Measurements from ENCODE around the gene ZNF138. TPM values are rescaled to one million over a fixed set of nuclear protein-coding genes. Genes with fewer than 3 reads are reported as not detected.
A peak's percentile ranks its signal among the peaks of the same experiment; 100 is the strongest.
"Not testable (repeated sequence)": the region's sequence is repeated elsewhere in the genome, so short reads cannot be mapped to it uniquely, and the experiment has no call there.

Gene ZNF138
- total RNA-seq = 4.8 TPM
- long read RNA-seq, partial matches to known transcripts = 0 of 12 reads
- long read RNA-seq, other reads (novel, unspliced or antisense) = 8 of 12 reads

- intact Hi-C loops (cut with micrococcal nuclease) = no loop called here
- DNase-seq = peak; percentile 96
- peak; percentile 100 for ATAC-seq
Observed at GRCh38 chr7:64794171-64794844, at the start of gene ZNF138. TSS of gene ZNF138 (plus strand) at chr7:64794428. CDS start at chr7:64794569, 141 bp downstream.

GRCh38 chr7:64744680-64745079, 49.5 kb upstream of the ZNF138 start:
- ATAC-seq (no peak), DNase-seq (no peak)
- intact Hi-C loops (cut with micrococcal nuclease) = no loop called here

- intact Hi-C loops (cut with micrococcal nuclease) = no loop called here
- ATAC-seq (no peak), DNase-seq (no peak)
Observed at GRCh38 chr7:64747802-64748201, 46.4 kb upstream of the ZNF138 start.

GRCh38 chr7:64753032-64753431, 41.2 kb upstream of the ZNF138 start:
- DNase-seq (no peak), ATAC-seq (no peak)
- intact Hi-C loops (cut with micrococcal nuclease) = no loop called here

DNA sequence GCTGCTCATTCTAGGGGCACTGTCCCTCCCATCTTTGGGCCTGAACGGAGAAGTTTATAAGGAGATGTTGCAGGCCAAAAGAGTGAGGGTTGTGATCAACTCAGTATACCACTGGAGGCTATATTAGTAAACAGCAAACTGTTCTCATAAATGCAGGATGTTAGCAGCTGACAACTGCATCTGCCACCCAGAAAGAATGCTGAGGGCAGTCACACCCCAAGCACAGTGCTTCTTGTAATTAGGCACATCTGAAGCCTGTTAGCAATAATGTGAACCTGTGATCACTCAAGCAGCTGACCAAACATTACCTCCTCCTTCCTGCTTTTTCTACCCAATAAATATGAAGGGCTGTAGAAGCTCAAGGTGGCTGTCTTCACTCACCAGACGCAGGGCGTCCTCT, 38.4 kb upstream of the ZNF138 start:
- intact Hi-C loops (cut with micrococcal nuclease) = no loop called here
- ATAC-seq = no peak
- DNase-seq = no peak

GRCh38 chr7:64758151-64758550, 36.1 kb upstream of the ZNF138 start:
- no peak for ATAC-seq
- intact Hi-C loops (cut with micrococcal nuclease) = no loop called here
- no peak for DNase-seq

GRCh38 chr7:64768824-64769223, 25.4 kb upstream of the ZNF138 start:
- no peak for DNase-seq
- no peak for ATAC-seq
- intact Hi-C loops (cut with micrococcal nuclease) = no loop called here

DNA sequence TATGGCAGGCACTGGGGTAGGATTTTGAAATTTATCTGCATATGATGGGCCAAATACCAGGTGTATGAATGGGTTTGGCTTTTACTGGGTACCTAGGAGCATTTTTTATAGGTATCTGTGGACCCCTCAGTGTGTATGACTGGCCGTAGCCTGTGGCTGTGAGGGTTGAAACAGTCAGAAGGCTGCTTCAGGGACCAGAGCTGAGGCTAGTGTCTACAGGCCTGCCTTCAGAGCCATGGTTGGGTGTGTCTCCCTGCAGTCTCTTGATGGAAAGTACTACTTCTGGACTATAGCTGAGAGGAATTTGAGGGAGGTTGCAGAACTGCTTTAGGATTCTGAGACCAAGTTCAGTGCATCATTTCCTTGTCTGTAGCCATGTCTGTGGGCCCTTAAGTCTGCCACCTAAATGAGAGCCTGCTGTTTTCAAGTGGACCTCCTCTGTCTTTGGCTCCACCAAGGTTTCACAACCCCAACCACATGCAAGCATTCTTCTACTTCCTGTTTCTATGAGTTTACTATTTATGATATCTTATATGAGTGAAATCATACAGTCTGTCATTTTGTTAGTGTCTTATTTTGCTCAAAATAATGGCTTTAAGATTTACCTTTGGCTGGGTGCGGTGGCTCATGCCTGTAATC, 19.9 kb upstream of the ZNF138 start:
- DNase-seq (no peak), ATAC-seq (no peak)
- intact Hi-C loops (cut with micrococcal nuclease) = no loop called here

GRCh38 chr7:64775289-64775688, 18.9 kb upstream of the ZNF138 start:
- no peak for ATAC-seq
- DNase-seq = no peak
- intact Hi-C loops (cut with micrococcal nuclease) = no loop called here

DNA sequence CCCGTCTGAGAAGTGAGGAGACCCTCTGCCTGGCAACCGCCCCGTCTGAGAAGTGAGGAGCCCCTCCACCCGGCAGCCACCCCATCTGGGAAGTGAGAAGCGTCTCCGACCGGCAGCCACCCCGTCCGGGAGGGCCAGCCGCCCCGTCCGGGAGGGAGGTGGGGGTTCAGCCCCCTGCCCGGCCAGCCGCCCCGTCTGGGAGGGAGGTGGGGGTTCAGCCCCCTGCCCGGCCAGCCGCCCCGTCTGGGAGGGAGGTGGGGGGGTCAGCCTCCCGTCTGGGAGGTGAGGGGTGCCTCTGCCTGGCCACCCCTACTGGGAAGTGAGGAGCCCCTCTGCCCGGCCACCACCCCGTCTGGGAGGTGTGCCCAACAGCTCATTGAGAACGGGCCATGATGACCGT, 9.4 kb upstream of the ZNF138 start:
- intact Hi-C loops (cut with micrococcal nuclease); ATAC-seq; DNase-seq: not testable (repeated sequence)

DNA sequence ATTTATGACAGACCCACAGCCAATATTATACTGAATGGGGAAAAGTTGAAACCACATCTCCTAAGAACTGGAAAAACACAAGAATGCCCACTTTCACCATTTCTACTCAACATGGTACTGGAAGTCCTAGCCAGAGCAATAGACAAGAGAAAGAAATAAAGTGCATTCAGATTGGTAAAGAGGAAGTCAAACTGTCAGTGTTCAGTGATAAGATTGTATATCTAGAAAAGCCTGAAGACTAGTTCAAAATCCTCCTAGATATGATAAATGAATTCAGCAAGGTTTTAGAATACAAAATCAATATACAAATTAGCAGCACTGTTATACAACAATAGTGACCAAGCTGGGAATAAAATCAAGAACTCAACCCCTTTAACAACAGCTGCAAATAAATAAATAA, 6.9 kb upstream of the ZNF138 start:
- ATAC-seq = no peak
- intact Hi-C loops (cut with micrococcal nuclease) = no loop called here
- no peak for DNase-seq

DNA sequence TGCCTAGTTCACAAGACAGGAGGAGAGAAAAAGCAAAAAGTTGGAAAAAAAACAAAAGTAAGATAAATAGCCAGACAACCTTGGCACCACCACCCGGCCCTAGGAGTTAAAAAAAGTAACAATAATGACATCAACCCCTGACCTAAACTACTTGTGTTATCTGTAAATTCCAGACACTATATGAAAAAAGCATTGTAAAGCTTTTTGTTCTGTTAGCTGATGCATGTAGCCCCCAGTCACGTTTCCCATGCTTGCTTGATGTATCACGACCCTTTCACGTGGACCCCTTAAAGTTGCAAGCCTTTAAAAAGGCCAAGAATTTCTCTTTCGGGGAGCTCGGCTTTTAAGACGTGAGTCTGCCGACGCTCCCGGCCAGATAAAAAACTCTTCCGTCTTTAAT, 5.0 kb upstream of the ZNF138 start:
- DNase-seq; ATAC-seq; intact Hi-C loops (cut with micrococcal nuclease): not testable (repeated sequence)

DNA sequence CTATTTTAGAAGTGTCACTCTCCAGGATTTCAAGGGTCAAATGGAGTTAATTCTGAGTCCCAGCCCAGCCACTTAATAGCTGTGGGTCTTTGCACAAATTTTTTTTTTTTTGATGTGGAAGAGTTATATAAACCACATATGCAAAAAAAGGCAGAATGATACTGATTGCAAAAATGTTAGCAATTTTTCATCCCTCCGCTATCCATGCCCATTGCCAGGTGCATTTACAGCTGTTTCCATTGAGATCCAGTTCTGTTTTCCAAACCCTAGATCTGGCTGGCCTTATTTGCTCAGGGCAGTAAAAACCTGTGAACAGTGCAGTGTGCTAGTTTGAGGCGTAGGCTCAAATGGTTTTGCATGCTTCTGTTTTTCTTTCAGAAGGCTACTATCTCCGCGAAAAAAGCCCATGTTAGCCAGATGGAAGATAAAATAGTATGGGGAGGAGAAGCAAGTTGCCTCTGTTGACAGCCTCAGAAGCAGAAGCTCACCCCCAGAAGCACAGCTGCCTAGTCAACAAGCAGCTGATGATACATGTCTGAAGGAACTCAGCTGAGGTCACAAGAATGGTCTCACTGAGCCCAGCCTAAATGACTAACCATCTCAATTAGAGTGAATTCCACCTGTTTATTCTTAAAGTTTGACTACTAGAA, 997 bp upstream of the ZNF138 start:
- ATAC-seq (no peak), DNase-seq (no peak)
- intact Hi-C loops (cut with micrococcal nuclease) = no loop called here

DNA sequence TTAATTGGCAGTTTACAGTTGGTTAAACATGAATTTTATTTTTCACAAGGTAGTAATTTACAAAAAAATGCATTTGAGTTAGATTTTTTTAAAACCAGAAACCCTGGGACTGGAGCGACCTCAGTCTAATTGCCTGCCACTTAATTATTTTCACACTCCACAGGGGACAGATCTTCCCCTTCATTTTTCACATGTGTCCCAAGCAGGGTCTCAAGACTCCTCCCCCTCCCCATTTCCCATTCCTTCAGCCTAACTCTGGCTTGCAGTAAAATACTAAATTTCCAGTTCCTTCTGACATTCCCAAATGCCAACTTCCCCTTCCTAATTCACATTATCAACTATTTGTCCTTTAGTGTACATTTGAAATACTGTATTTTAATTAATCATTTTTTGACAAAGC, 948 bp downstream of the ZNF138 start:
- no peak for DNase-seq
- intact Hi-C loops (cut with micrococcal nuclease) = no loop called here
- no peak for ATAC-seq

DNA sequence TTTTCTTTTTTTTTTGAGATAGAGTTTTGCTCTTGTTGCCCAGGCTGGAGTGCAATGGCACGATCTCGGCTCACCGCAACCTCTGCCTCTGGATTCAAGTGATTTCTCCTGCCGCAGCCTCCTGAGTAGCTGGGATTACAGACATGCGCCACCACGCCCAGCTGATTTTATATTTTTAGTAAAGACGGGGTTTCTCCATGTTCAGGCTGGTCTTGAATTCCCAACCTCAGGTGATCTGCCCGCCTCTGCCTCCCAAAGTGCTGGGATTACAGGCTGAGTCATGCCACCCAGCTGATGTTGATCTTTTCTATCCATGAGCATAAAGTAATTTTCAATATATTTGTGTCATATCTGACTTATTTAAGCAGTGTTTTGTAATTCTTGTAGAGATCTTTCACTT, 4.9 kb downstream of the ZNF138 start:
- ATAC-seq; intact Hi-C loops (cut with micrococcal nuclease); DNase-seq: not testable (repeated sequence)

GRCh38 chr7:64802699-64803098, 8.5 kb downstream of the ZNF138 start:
- DNase-seq = no peak
- intact Hi-C loops (cut with micrococcal nuclease) = no loop called here
- no peak for ATAC-seq

DNA sequence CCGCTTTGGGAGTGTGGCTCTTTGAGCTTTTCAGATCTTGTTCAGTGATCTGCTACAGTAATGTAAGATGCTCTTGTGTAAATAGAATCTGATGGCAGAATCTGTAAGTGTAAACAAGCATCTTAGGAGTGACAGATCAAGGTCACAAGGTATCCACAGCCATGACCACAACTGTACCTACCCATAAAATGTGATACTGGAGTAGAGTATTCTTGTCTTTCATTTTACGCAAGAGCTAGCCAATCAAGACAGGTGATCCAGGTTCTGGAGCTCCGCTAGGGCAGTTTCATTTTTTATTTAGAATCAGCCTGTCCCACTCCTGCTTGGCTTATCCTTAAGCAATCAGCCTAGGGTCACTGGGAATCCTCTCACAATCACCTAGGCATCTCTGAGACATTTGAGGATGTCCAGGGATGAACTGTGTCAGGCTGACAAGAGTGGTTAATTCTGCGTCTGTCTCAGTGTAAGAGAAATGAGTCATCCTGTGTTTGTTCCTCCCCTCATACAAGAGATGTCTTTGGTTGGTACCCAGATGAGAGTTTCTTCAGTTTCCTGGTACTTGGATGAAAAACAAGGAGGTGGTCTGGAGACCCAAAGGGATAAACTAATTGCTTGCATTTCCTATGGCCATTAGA, 13.6 kb downstream of the ZNF138 start:
- ATAC-seq (no peak), DNase-seq (no peak)
- intact Hi-C loops (cut with micrococcal nuclease) = no loop called here

DNA sequence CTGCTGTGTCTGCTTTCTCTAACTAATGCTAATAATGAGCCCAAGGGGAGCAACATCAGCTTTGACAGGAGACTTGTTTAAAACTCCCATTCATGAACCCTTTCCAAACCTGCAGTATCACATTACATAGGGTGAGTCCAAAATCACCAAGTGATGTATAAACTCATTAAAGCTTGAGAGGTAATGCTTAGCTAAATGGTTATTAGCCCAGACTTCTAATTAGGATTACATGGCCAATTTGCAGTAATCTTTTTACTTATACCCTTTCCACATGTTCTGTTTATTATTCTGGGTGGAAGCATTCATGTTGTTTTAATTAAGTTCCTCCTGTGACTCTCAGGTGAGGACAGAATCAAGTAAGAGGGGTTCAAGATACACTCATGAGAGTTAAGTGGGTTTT, 17.5 kb downstream of the ZNF138 start:
- no peak for ATAC-seq
- intact Hi-C loops (cut with micrococcal nuclease) = no loop called here
- DNase-seq = no peak

- intact Hi-C loops (cut with micrococcal nuclease) = no loop called here
- ATAC-seq (no peak), DNase-seq (no peak)
Observed at GRCh38 chr7:64830926-64831325, 36.7 kb downstream of the ZNF138 start.

DNA sequence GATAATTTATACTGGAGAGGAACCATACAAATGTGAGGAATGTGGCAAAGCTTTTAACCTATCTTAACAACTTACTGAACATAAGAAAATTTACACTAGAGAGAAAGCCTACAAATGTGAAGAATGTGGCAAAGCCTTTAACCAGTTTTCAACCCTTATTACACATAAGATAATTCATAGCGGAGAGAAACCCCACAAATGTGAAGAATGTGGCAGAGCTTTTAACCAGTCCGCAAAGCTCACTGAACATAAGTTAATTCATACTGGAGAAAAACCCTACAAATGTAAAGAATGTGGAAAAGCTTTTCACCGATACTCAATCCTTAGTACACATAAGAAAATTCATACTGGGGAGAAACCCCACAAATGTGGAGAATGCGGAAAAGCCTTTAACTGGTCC, 37.9 kb downstream of the ZNF138 start:
- intact Hi-C loops (cut with micrococcal nuclease) = no loop called here
- DNase-seq (no peak), ATAC-seq (no peak)

All from left ventricle myocardium superior (tissue), 1 donor.